Suppressor macrophage (primary cell): ENCODE results near the gene GFI1.

Experiments used
- DNase-seq, 4 experiments: peaks; one replicate each; pipeline ENCODE4 v3.0.0-alpha.2; 2020 to 2022

The GFI1 gene

GRCh38 chr1:92487078-92487605 lies 417 bp upstream of the GFI1 start:
- DNase-seq: no peak

- peak in 3 of 4 experiments; percentile 37 to 68 (median 51) for DNase-seq
Measured at GRCh38 chr1:92485381-92486250, 1.1 kb downstream of the GFI1 start.

DNA sequence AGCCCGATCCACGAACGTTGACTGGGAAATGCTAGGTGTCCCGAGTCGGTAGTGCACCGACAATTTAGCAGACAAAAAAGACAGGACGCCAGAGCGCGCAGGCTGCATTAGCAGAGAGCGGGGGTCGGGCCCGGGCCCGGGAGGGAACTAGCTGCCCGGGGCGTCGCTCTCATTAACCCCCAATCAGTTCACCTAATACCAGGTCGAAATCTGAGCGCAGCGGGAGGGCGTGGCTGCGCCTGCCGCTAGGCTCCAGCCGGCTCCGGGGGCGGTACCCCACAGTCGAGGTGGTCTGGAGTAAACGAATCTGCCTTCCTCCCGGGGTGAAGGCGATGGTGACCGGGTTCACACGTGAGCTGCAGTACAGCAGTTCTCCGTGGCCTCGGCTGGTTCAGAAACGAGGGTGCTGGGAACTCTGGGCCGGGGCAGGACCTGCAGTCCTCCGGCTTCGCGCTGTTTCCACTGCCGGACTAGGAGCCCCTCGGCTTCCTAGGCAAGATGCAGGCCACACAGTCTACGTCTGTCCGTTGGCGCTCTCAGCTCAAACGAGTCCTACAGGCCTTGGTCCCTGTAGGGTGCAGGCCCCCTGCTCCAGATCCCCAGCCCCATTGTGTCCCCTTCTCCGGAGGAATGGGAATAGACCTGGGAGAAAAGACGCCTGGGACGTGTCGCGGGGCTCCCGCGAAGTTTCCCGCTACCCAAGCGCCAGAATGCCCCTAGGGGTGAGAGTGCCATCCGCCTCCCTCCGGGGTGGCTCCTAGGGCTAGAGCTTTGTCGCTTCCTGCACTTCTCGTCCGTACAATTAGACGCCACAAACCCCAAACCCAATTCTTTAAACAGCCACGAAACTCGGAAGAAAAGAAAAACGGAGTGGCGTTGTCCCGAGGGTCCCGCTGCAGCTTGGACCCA lies 2.0 kb downstream of the GFI1 start:
- peak in 3 of 4 experiments; percentile 42 to 60 (median 47) for DNase-seq

- DNase-seq: peak in 3 of 4 experiments; percentile 35 to 48 (median 39)
Measured at GRCh38 chr1:92483610-92484471, 2.9 kb downstream of the GFI1 start.

DNA sequence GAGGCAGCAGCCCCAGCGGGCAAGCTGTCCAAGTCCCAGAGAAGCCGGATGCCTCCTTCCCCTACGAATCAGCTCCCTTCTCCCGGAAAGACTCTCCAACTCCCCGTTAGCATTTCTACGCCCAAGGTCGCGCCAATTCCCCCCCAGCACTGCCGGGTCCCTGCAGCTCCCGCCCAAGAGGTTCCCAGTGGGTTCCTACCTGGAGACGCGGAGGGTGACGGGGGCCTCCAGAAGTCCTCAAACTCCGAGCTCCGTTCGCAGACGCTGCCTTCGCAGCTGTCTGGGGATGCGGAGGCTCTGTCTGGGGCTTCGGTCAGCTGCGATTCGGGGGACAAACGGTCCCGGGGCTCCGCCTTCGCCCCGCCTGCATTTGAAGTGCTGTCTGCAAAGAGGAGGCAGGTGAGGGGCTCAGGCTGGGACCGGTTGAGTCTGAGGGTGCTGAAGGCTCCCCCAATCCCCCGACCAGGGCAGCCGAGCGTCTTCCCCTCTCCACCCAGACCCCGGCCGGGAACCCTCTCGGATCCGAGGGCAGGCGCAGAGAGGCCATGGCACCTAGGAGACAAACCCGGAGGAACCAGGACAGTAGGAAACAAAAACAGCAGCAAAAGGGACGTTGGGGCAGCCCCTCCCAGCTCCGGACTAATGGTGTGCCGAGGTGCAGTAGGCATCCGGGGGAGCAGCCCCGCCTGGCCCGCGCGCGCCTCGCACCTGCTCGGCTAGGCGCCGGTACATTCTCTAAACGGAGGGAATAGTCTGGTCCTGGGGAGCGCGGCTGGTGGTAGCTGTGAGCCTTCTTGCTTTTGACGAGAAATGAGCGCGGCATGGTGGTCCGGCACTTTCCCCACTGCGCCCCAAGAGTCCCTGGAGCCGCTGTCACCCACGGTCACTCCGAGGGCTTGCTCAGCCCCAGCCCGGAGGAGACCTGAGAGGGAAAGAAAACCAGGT lies 3.8 kb downstream of the GFI1 start:
- peak in 3 of 4 experiments; percentile 27 to 38 (median 34) for DNase-seq

GRCh38 chr1:92481971-92482664 lies 4.6 kb downstream of the GFI1 start:
- no peak for DNase-seq

GRCh38 chr1:92481599-92481925 lies 5.2 kb downstream of the GFI1 start:
- no peak for DNase-seq

DNA sequence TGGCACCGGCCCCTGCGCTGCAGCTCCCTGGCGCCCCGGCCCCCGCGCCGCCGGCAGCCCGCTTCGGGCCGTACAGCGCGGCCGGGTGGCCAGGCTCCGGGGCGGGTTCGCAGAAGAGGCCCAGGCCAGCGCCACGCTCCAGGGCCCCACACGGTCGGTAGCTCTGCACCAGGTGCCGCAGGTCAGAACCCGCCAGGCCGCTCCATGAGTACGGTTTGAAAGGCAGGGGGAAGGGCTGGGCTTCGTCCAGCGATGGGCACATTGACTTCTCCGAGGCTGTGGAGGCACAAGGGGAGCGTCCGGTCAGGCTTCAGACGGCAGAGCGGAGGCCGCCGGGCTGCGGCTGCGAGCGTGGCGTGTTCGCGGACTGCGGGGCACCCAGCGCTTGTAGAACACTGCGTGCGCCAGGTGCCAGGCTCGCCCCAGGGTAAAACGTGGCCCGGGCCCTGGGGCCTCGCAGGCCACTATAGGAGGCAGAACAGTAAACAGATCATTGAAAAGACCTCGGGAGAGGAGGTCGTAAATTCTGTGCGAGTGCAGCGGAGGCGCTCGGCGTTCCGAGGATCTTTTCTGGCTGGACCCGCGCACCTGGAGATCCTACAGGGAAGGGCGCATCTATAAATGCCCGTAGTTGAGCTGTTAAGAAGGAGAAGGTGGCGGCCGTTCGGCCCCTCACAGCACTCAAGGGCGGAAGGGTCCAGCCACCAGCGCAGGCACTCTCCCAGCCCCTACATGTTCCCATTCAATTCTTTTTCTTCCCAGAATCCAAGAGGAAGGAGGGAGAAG lies 5.7 kb downstream of the GFI1 start:
- no peak for DNase-seq

- no peak for DNase-seq
Measured at GRCh38 chr1:92480200-92480812, 6.4 kb downstream of the GFI1 start.

DNA sequence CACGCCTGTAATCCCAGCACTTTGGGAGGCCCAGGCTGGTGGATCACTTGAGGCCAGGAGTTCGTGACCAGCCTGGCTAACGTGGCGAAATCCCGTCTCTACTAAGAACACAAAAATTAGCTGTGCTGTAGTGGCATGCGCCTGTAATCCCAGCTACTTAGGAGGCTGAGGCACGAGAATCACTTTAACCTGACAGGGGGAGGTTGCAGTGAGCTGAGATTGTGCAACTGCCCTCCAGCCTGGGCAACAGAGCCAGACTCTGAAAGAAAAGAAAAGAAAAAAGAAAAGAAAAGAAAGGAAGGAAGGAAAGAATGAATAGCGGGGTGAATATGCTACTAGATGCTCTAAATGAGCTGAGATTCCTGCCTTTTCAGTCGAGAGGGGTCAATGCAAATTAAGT lies 7.1 kb downstream of the GFI1 start:
- DNase-seq: no peak

- no peak for DNase-seq
Measured at GRCh38 chr1:92478393-92478792, 8.3 kb downstream of the GFI1 start.

GRCh38 chr1:92476071-92476631 lies 10.6 kb downstream of the GFI1 start:
- peak in 3 of 4 experiments; percentile 40 to 46 (median 40) for DNase-seq

DNA sequence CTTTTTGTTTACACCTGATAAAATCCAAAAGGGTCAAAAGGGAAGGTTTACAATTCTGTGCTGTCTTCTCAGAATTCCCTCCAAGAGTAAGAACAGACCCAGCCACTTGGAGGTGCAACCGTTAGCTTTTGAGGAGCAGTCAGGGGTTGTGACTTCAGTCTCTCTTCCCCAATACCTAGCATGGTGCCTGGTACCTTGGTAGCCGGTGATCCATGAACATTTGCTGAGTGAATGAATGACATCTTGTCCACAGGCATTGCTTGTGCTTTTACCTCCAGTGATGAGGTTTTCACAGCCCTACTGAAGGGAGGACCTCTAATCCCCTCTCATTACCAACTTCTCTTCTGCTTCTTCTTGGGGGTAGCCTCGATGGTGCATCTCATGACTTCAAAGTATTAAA lies 11.7 kb downstream of the GFI1 start:
- DNase-seq: no peak

GRCh38 chr1:92473781-92474495 lies 12.8 kb downstream of the GFI1 start:
- DNase-seq: peak in 1 of 4 experiments; percentile 10

DNA sequence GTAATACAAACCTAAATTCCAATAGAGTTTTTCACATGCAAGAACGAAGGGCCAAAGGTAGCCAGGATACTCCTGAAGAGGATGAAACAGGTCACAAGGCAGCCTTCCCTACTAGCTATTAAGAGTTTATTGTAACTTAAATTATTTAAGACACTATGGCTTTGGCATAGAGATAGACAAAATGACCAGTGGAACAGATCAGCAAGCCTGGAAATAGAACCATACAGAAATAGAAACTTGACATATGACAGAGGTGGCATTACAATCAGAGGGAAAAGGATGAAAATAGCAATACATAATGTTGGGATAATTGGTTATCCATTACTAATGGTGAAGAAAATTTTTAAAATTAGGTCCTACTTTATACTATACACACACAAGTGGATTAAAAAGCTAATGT lies 16.5 kb downstream of the GFI1 start:
- DNase-seq: no peak

GRCh38 chr1:92466683-92467352 lies 19.9 kb downstream of the GFI1 start:
- DNase-seq: peak in 2 of 4 experiments; percentile 19 to 43

GRCh38 chr1:92465256-92465647 lies 21.5 kb downstream of the GFI1 start:
- DNase-seq: no peak
